Mesenchymal stem cell (in vitro differentiated cells and primary cell): ENCODE results near the gene SPINDOC.
A peak's percentile ranks its signal among the peaks of the same experiment; 100 is the strongest.

Experiments used
- DNase-seq: peaks from one replicate; pipeline ENCODE4 v3.0.0-alpha.2; 2013
- H2AFZ ChIP-seq: one replicate; pipeline ENCODE4 v1.6.1; 2013; ENCODE audit warnings: low read depth, mild to moderate bottlenecking, control low read depth, inconsistent platforms, low read length, moderate library complexity
- H2AK5ac ChIP-seq: 2 replicates; pipeline ENCODE4 v1.6.1; 2013; ENCODE audit warnings: low read length, moderate library complexity, mild to moderate bottlenecking, inconsistent platforms; ENCODE audit not compliant: severe bottlenecking
- H2BK120ac ChIP-seq: one replicate; pipeline ENCODE4 v1.6.1; 2013; ENCODE audit warnings: low read depth, mild to moderate bottlenecking, inconsistent platforms, low read length, moderate library complexity
- H2BK12ac ChIP-seq, 2 experiments: one replicate each; pipeline ENCODE4 v1.6.1; 2013; ENCODE audit warnings: inconsistent platforms in 2 of 2, low read length in 2 of 2, mild to moderate bottlenecking in 2 of 2, moderate library complexity in 2 of 2, control low read depth in 1 of 2
- H2BK15ac ChIP-seq: one replicate; pipeline ENCODE4 v1.6.1; 2013; ENCODE audit warnings: mild to moderate bottlenecking, low read depth, inconsistent platforms; ENCODE audit not compliant: poor library complexity, severe bottlenecking
- H2BK5ac ChIP-seq: 2 replicates; pipeline ENCODE4 v1.6.1; 2013; ENCODE audit warnings: low read depth, mild to moderate bottlenecking, low read length, control low read depth, inconsistent platforms; ENCODE audit not compliant: poor library complexity, severe bottlenecking
- H3K14ac ChIP-seq, 2 experiments: one replicate each; pipeline ENCODE4 v1.6.1; 2013; ENCODE audit warnings: inconsistent platforms in 2 of 2, low read length in 2 of 2, control low read depth in 1 of 2, mild to moderate bottlenecking in 1 of 2, moderate library complexity in 1 of 2
- H3K18ac ChIP-seq, 2 experiments: one replicate each; pipeline ENCODE4 v1.6.1; 2013; ENCODE audit warnings: inconsistent platforms in 2 of 2, low read length in 2 of 2, control low read depth in 1 of 2, low read depth in 1 of 2, mild to moderate bottlenecking in 1 of 2
- H3K23ac ChIP-seq, 2 experiments: one replicate each; pipeline ENCODE4 v1.6.1; 2013; ENCODE audit warnings: inconsistent platforms in 2 of 2, low read length in 2 of 2, mild to moderate bottlenecking in 2 of 2, moderate library complexity in 2 of 2, control low read depth in 1 of 2
- H3K27ac ChIP-seq: 2 replicates; pipeline ENCODE4 v1.5.1; 2013; ENCODE audit warnings: mild to moderate bottlenecking, moderate library complexity, low read length, control low read depth, inconsistent platforms; ENCODE audit not compliant: poor library complexity, severe bottlenecking
- H3K27me3 ChIP-seq, 2 experiments: 2 replicates each; pipeline versions ENCODE4 v1.6.1 to v1.7.0; 2013; ENCODE audit warnings: low read length in 2 of 2, mild to moderate bottlenecking in 2 of 2, moderate library complexity in 2 of 2, control low read depth in 1 of 2, inconsistent platforms in 1 of 2; ENCODE audit not compliant: control insufficient read depth in 1 of 2, insufficient read depth in 1 of 2
- H3K36me3 ChIP-seq, 2 experiments: 2 replicates each; pipeline versions ENCODE4 v1.6.1 to v1.7.0; 2013; ENCODE audit warnings: low read length in 2 of 2, control low read depth in 1 of 2, inconsistent platforms in 1 of 2, low read depth in 1 of 2, mild to moderate bottlenecking in 1 of 2; ENCODE audit not compliant: insufficient read depth in 2 of 2, control insufficient read depth in 1 of 2
- H3K4ac ChIP-seq, 2 experiments: one replicate each; pipeline ENCODE4 v1.6.1; 2013; ENCODE audit warnings: inconsistent platforms in 2 of 2, low read length in 2 of 2, mild to moderate bottlenecking in 2 of 2, moderate library complexity in 2 of 2, control low read depth in 1 of 2, low read depth in 1 of 2
- H3K4me1 ChIP-seq: 2 replicates; pipeline ENCODE4 v1.6.1; 2013; ENCODE audit warnings: low read depth, low read length, control low read depth; ENCODE audit not compliant: control insufficient read depth, insufficient read depth
- H3K4me2 ChIP-seq: 2 replicates; pipeline ENCODE4 v1.6.1; 2013; ENCODE audit warnings: low read length, mild to moderate bottlenecking, inconsistent platforms; ENCODE audit not compliant: poor library complexity, severe bottlenecking
- H3K4me3 ChIP-seq, 2 experiments: 2 replicates each; pipeline versions ENCODE4 v1.5.1 to v1.7.0; 2013; ENCODE audit warnings: low read length in 2 of 2, mild to moderate bottlenecking in 2 of 2, control low read depth in 1 of 2, low read depth in 1 of 2; ENCODE audit not compliant: insufficient read depth in 1 of 2
- H3K79me1 ChIP-seq: replicated peaks from 2 replicates; pipeline ENCODE4 v1.6.1; 2013; ENCODE audit warnings: mild to moderate bottlenecking, control low read depth, low read length, inconsistent platforms; ENCODE audit not compliant: poor library complexity, severe bottlenecking
- H3K9ac ChIP-seq: 2 replicates; pipeline ENCODE4 v1.7.0; 2013; ENCODE audit warnings: mild to moderate bottlenecking, low read length, moderate library complexity
- H3K9me3 ChIP-seq: 2 replicates; pipeline ENCODE4 v1.7.0; 2013; ENCODE audit warnings: mild to moderate bottlenecking, low read length; ENCODE audit not compliant: control insufficient read depth
- H4K8ac ChIP-seq: one replicate; pipeline ENCODE4 v1.6.1; 2013; ENCODE audit warnings: inconsistent platforms, mild to moderate bottlenecking, low read length, moderate library complexity
- H4K91ac ChIP-seq: one replicate; pipeline ENCODE4 v1.6.1; 2013; ENCODE audit warnings: mild to moderate bottlenecking, low read length, inconsistent platforms
- WGBS: methylation state at CpG from one replicate; pipeline ENCODE4 v1.1.7; 2013; ENCODE audit warnings: mixed read lengths; 5-methylcytosine and 5-hydroxymethylcytosine counted together

Gene SPINDOC

DNA sequence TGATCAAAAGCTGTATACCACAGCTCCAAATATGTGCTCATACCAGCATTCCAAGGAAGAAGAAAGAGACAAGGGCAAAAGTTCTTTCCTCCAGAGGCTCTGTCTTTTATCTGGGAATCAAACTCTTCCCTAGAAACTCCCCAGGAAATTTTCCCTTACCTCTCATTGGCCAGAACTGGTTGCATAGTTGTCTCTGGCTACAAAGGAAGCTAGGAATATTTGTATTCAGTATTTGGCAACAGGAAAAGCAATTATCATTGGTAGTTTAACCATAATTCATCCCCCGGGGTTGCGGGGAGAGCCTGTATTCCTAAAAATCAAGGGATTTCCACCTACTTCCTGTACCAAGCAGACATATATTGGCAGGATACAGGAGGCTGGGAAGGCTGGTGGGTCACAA lies 34.2 kb upstream of the SPINDOC start:
- Histone ChIP-seq H2BK12ac (peak overlapping the region in 1 of 2 experiments; percentile 77), H3K4me3 (no peak overlapping the region), H2AK5ac (no peak overlapping the region), H3K23ac (no peak overlapping the region), H2BK5ac (no peak overlapping the region), H2BK120ac (no peak overlapping the region), H3K4me2 (no peak overlapping the region), H3K18ac (no peak overlapping the region), H3K4me1 (no peaks in the 10 kb centered on the region), H3K36me3 (no peaks in the 10 kb centered on the region), H3K14ac (no peak overlapping the region), H2AFZ (no peak overlapping the region), H3K9ac (no peak overlapping the region), H3K27me3 (no peaks in the 10 kb centered on the region), H3K4ac (no peak overlapping the region), H4K8ac (no peak overlapping the region), H3K79me1 (no peaks in the 10 kb centered on the region), H3K27ac (no peak overlapping the region), H3K9me3 (no peaks in the 10 kb centered on the region), H2BK15ac (no peak overlapping the region), H4K91ac (no peak overlapping the region)
- no CpG with 5 or more reads among the region's 2 CpGs for WGBS
- DNase-seq: peak; percentile 68

DNA sequence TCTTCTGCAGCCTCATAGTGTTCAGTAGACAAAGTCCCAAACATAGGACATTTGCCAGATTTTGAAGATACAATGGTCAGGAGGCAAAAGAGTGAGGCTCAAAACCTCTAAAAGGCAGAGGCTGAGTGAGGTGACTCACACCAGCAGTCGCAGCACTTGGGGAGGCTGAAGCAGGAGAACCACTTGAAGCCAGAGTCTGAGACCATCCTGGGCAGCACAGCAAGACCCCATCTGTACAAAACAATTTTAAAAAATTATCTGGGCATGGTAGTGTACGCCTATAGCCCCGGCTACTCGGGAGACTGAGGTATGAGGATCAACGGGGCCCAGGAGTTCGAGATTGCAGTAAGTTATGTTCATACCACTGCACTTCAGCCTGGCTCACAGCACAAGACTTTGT lies 30.5 kb upstream of the SPINDOC start:
- Histone ChIP-seq H2AK5ac (no peak overlapping the region), H3K4ac (no peak overlapping the region), H3K4me3 (no peak overlapping the region), H3K36me3 (no peaks in the 10 kb centered on the region), H3K23ac (no peak overlapping the region), H3K79me1 (no peaks in the 10 kb centered on the region), H2BK12ac (peak overlapping the region in 1 of 2 experiments; percentile 50), H4K91ac (no peak overlapping the region), H2BK120ac (no peak overlapping the region), H3K14ac (no peak overlapping the region), H3K4me2 (no peak overlapping the region), H2BK5ac (no peak overlapping the region), H4K8ac (no peak overlapping the region), H3K9me3 (no peaks in the 10 kb centered on the region), H2AFZ (no peak overlapping the region), H3K27me3 (no peaks in the 10 kb centered on the region), H3K27ac (no peak overlapping the region), H2BK15ac (no peak overlapping the region), H3K18ac (no peak overlapping the region), H3K9ac (no peak overlapping the region), H3K4me1 (no peaks in the 10 kb centered on the region)
- no peak for DNase-seq
- WGBS: 96% methylated on average over 6 of the region's 6 CpGs

- DNase-seq: no peak
- no peak overlapping the region for H3K27ac ChIP-seq
- no peak overlapping the region for H3K9ac ChIP-seq
- H3K36me3 ChIP-seq: no peaks in the 10 kb centered on the region
- no peaks in the 10 kb centered on the region for H3K9me3 ChIP-seq
- no peak overlapping the region for H2BK120ac ChIP-seq
- no peak overlapping the region for H4K91ac ChIP-seq
- H2AFZ ChIP-seq: no peak overlapping the region
- no peak overlapping the region for H2AK5ac ChIP-seq
- no peak overlapping the region for H2BK12ac ChIP-seq
- H3K4me1 ChIP-seq: no peaks in the 10 kb centered on the region
- H3K23ac ChIP-seq: no peak overlapping the region
- H3K4ac ChIP-seq: no peak overlapping the region
- H3K18ac ChIP-seq: no peak overlapping the region
- no peak overlapping the region for H2BK15ac ChIP-seq
- H3K27me3 ChIP-seq: no peaks in the 10 kb centered on the region
- H3K14ac ChIP-seq: no peak overlapping the region
- H4K8ac ChIP-seq: peak overlapping the region; percentile 52
- WGBS: 40% methylated on average over 7 of the region's 7 CpGs
- no peak overlapping the region for H3K4me3 ChIP-seq
- no peaks in the 10 kb centered on the region for H3K79me1 ChIP-seq
- H3K4me2 ChIP-seq: no peak overlapping the region
- H2BK5ac ChIP-seq: no peak overlapping the region
These were observed 29.2 kb upstream of the SPINDOC start for GRCh38 chr11:63783925-63784592.

DNA sequence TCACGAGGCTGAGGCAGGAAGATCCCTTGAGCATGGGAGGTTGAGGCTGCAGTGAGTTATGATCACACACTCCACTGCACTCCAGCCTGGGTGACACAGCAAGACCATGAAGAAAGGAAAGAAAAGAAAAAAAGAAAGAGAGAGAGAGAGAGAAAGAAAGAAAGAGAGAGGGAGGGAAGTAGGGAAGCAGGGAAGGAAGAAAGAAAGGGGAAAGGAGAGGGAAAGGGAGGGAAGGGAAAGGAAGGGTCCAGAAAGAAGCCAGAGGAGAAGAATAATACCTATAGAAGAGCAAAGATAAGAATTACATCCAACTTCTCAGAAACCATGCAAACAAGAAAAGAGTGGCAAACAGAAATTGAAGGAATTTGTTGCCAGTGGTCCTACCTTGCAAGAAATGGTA lies 27.4 kb upstream of the SPINDOC start:
- H4K8ac ChIP-seq: no peak overlapping the region
- no peak overlapping the region for H2AK5ac ChIP-seq
- WGBS: 88% methylated on average over 1 of the region's 1 CpG
- no peak overlapping the region for H3K4me3 ChIP-seq
- H3K27ac ChIP-seq: no peak overlapping the region
- no peak overlapping the region for H3K23ac ChIP-seq
- no peak overlapping the region for H3K4me2 ChIP-seq
- H3K18ac ChIP-seq: no peak overlapping the region
- H3K14ac ChIP-seq: no peak overlapping the region
- H2BK120ac ChIP-seq: no peak overlapping the region
- no peak overlapping the region for H4K91ac ChIP-seq
- no peak overlapping the region for H2BK12ac ChIP-seq
- no peak overlapping the region for H2AFZ ChIP-seq
- no peaks in the 10 kb centered on the region for H3K4me1 ChIP-seq
- no peak overlapping the region for H3K9ac ChIP-seq
- no peak overlapping the region for H2BK15ac ChIP-seq
- no peak overlapping the region for H2BK5ac ChIP-seq
- DNase-seq: no peak
- H3K36me3 ChIP-seq: no peaks in the 10 kb centered on the region
- H3K79me1 ChIP-seq: no peaks in the 10 kb centered on the region
- H3K27me3 ChIP-seq: no peaks in the 10 kb centered on the region
- H3K9me3 ChIP-seq: no peaks in the 10 kb centered on the region
- no peak overlapping the region for H3K4ac ChIP-seq
